Measurements from ENCODE around the gene COMMD6. TPM values are rescaled to one million over a fixed set of nuclear protein-coding genes. Genes with fewer than 3 reads are reported as not detected.
A peak's percentile ranks its signal among the peaks of the same experiment; 100 is the strongest.

The COMMD6 gene
- total RNA-seq, 1 donor from 2014 or later: 81.5 TPM

- peak in 1 of 2 donors; percentile 3 for DNase-seq (ENCODE audit: low read depth in 2 of 2)
These were observed 52.2 kb downstream of the COMMD6 start for GRCh38 chr13:75485286-75486062.

GRCh38 chr13:75482820-75483079 is 54.9 kb downstream of the COMMD6 start:
- no peak for DNase-seq (ENCODE audit: low read depth in 2 of 2)

DNA sequence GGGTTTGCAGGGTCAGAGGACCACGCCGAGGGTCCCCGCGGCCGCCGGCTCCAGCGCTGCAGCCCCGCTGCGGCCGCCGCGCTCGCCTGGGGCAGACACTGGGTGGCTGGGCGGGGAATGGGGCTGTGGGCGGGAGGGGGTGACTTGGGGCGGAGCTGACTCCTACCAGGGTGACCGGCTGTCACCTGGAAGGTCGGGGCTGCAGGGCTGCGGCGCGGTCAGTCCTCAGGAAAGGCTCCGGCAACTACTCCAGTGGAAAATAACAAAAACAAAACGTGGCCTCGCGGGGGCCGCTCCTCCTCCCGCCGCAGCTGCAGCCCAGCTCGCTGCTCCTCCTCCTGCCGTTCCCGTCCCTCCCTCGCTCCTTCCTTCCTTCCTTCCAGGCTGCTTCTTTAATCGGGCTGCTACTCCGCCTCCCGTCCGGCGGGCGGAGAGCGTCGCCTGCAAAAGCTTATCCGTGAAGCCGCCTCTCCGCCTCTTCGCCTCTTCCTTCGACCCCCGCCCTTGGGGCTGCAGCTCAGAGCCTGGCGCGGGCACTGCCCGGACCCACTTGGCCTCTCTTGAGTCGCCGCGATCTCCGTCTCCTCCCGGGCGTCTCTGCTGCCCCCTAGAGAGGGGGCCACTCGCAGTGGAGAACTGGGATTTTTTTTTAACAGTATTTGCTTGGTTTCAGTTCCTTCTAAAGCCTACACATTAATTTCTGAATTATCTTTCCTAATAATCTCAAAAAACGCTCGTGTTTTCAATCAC is 55.4 kb downstream of the COMMD6 start, which contains the start of gene TBC1D4:
Gene TBC1D4 (minus strand): TSS at position 100 of the 750 bp plus-strand sequence. CDS start 402 bp downstream, outside the sequence.
- peak; percentile 75 to 89 for DNase-seq (ENCODE audit: low read depth in 2 of 2)

GRCh38 chr13:75481176-75482069 is 56.2 kb downstream of the COMMD6 start:
- DNase-seq (ENCODE audit: low read depth in 2 of 2): peak; percentile 38

GRCh38 chr13:75480671-75481175 is 56.9 kb downstream of the COMMD6 start:
- peak; percentile 42 to 44 for DNase-seq (ENCODE audit: low read depth in 2 of 2)

DNA sequence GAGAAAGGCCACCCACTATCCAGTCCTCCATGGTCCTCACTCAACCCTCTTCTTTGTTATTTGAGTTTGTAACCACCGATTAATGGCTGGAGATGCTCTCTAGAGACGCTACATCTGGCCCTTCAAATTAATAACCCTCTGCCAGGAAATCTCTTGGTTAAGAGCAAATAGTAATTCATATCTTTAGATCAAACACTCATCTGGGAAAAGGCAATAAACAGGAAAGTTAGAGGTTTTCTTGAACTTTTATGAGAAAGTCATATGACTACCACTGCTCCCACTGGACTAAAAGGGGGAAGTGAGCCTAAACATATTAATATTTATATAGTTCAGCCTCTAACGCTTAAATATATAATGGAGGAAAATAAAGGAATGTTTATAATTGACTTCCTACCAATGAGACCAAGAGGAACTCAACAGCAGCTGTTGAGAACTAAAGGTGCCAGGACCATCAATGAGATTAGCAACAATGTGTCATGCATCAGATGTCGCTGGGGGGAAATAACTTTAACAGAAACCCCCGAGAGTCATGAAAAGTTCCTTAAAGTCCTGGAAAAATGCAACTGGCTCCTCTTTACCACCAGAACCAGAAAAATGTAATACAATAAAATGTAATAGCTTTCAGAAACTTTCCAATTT is 58.4 kb downstream of the COMMD6 start:
- peak in 1 of 2 donors; percentile 10 for DNase-seq (ENCODE audit: low read depth in 2 of 2)

DNA sequence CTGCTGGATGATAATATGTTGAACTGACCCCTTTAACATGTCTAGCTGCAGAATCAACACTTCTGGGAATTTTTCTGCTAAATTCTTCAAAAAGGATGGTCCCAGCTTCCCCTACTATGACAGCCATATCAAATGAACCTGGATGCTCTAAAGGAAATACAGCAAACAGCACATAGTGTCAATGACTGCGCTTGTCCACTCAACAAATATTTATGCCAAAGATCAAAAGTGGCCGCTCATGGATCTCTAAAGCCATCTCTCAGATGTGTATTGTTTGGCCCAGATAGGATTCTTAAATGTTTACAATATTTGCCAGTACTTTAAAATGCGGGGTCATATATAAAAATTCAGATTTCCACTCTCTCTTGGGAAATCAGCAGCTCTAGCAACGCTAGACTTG is 59.0 kb downstream of the COMMD6 start:
- no peak for DNase-seq (ENCODE audit: low read depth in 2 of 2)

Other genes starting within 250 kb of the COMMD6 start
- gene TBC1D4, start 55.7 kb downstream of the COMMD6 start, total RNA-seq: 36.6 and 60.5 TPM in 2 replicates
- 30.4 and 33.3 TPM in 2 replicates for gene UCHL3, start 11.9 kb upstream of the COMMD6 start, total RNA-seq
- 25.6 and 31.2 TPM in 2 replicates for gene LMO7, start 98.5 kb upstream of the COMMD6 start, total RNA-seq